Stimulated activated CD8-positive, alpha-beta memory T cell treated with anti-CD3 and anti-CD28 coated beads, Interleukin-7, amount 100 ng/mL, for 24 hours (primary cell): ENCODE results near the gene SAMD4A.

Experiments
- DNase-seq: peaks from one replicate; pipeline ENCODE4 v3.0.0-alpha.2; 2020; ENCODE audit warnings: low read depth

Gene SAMD4A, protein sequence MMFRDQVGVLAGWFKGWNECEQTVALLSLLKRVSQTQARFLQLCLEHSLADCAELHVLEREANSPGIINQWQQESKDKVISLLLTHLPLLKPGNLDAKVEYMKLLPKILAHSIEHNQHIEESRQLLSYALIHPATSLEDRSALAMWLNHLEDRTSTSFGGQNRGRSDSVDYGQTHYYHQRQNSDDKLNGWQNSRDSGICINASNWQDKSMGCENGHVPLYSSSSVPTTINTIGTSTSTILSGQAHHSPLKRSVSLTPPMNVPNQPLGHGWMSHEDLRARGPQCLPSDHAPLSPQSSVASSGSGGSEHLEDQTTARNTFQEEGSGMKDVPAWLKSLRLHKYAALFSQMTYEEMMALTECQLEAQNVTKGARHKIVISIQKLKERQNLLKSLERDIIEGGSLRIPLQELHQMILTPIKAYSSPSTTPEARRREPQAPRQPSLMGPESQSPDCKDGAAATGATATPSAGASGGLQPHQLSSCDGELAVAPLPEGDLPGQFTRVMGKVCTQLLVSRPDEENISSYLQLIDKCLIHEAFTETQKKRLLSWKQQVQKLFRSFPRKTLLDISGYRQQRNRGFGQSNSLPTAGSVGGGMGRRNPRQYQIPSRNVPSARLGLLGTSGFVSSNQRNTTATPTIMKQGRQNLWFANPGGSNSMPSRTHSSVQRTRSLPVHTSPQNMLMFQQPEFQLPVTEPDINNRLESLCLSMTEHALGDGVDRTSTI

DNA sequence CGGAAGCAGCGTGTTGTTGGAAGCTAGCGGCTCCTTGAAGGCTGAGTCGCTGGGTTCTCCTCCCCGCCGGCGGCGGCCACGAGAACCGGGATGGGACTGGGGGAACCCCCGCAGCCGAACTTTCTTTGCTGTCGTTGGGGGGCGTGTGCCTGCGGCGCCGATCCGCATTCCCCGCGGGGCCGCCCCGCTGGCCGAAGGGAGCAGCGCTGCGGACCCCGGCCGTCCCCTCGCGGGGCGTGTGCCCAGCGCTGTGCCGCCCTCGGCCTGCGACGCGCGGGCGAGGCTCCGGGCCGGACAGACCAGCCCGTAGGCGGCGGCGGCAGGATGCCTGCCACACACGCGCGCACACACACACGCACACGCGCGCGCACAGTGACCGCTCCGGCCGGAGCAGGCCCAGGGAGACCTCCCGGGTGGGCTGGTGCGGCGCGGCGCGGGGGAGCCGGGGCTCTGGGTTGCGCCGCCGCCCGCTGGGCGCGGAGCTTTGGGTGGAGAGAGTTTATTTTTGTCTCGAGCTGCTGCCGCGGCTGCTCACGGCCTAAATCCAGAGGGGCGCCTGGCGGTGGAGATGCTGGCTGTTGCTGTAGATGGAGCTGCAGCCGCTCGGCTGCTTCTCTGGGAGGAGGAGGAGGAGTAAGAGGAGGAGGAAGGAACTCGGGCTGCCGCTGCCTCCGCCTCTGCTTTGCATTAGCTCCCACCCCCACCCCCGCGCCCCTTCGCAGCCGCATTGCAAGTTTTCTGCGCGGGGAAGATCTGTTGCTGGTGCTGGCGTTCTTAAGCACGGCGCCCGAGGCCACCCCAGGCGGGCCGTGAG, at the start of gene SAMD4A:
SAMD4A (plus strand) TSS at position 719 of the 814 bp plus-strand sequence. CDS start 789 bp downstream, outside the sequence.
- DNase-seq: no peak

- DNase-seq: no peak
Measured at GRCh38 chr14:54524410-54524809, 42.5 kb upstream of the SAMD4A start.

DNA sequence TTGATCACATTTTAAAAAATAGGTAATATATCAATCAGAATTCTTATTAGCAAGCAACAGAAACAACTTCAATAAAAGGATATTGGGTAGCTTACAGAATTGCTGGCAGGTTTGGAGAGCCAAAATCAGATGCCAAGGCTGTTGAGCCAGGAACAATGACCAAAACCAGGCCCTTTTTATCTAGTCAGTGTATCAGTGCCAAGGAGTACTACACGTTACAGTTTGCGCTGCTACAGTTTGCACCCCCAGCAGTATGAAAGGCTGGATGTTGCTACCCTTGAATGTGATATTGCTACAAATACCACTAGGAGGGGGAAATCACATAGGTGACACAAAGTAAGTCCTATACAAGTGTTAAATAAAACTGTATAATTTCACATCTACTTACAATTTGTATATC, 38.0 kb upstream of the SAMD4A start:
- DNase-seq: no peak

DNA sequence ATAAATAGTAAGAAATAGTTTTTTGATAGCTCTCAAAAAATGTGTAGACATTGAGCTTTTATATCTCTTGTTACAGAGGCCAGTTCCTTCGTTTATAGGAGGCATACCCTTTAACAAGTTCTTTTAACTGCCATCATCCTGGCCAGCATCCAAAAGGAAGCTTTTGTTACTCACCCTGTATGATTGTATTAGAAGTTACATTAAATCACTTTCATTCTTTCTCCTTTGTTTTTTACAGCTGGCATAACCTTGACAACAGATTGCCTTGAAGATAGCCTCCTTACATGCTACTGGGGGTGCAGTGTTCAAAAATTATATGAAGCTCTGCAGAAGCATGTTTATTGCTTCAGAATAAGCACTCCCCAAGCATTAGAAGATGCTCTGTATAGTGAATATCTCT, 37.1 kb upstream of the SAMD4A start:
- DNase-seq: no peak

- DNase-seq: no peak
Measured at GRCh38 chr14:54532111-54533012, 34.6 kb upstream of the SAMD4A start.

DNA sequence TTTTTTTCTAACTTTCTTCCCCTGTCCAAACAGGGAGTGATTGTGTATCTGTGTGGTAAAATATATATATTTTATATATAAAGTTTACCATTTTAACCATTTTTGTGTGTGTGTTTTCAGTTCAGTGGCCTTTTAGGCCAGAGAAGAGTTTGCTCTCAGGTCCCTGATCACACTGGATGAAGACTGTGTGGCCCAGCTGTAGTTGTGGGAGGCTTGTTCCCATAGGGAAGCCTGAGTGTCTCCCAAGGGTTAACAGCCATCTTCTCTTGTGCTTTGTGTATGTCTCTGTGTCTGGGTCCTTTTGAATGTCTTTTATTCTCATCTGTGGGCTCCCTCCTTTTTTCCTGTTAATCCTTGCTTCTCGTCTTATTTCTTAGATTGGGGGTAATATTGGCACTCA, 33.8 kb upstream of the SAMD4A start:
- no peak for DNase-seq

DNA sequence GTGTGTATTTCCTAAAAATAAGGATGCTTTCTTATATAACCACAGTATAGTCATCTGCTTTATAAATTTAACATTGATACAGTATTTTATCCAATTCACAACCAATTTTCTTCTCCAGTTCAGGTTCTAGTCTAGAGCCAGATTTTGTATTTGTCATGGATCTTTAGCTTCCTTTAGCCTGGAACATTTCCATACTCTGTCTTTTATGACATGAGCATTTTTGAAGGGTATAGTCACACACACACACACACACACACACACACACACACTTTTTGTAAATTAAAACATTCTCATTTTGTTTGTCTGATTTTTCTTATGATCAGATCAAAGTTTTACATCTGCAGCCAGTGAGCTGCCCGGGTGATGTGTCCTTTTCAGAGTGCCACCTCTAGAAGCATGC, 31.8 kb upstream of the SAMD4A start:
- DNase-seq: no peak

- no peak for DNase-seq
Measured at GRCh38 chr14:54535646-54536045, 31.3 kb upstream of the SAMD4A start.

DNA sequence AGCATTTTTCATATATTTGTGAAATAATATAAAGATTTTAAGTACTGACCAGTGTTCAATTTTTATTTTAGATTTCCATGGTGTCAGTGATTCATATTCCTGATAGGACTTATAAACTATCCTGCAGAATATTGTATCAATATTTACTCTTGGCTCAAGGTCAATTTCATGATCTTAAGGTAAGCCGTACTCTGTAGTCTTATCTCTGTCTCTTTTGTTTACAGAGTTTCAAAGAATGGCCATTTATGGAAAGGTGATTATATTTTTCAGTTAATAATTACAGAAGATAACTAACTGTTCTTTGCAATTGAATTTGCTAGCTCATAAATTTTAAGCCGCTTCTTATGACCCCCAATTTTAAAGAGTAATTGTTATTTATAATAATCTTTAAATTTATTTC, 29.3 kb upstream of the SAMD4A start:
- DNase-seq: no peak

DNA sequence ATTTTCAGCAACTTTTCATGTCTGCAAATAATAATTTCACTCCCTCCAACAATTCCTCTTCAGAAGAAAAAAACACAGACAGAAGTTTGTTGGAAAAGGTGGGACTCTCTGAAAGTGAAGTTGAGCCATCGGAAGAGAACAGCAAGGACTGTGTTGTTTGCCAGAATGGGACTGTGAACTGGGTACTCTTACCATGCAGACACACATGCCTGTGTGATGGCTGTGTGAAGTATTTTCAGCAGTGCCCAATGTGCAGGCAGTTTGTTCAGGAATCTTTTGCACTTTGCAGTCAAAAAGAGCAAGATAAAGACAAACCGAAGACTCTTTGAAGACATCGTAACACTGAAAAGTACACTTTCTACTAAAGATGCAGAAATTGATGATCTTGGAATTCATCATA, 28.9 kb upstream of the SAMD4A start:
- no peak for DNase-seq

DNA sequence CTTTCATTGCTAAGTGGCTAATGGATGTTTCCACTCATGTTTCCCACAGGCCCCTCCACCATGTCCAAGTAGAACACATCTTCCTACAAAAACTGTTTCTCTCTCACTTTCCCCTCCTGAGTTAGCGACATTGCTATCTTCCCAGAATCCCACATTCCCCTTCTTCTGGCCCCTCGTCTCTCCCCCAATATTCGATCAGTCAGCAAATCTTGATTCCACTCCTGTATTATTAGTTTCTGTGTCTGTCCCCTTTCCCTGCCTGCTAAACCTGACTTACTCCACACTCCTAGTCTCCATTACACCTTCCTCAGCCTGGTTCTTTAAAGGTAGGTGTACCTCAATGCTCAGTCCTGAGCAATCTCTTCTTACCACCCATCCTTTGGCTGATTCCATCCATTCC, 19.3 kb upstream of the SAMD4A start:
- DNase-seq: no peak

GRCh38 chr14:54548491-54548890, 18.4 kb upstream of the SAMD4A start:
- no peak for DNase-seq

DNA sequence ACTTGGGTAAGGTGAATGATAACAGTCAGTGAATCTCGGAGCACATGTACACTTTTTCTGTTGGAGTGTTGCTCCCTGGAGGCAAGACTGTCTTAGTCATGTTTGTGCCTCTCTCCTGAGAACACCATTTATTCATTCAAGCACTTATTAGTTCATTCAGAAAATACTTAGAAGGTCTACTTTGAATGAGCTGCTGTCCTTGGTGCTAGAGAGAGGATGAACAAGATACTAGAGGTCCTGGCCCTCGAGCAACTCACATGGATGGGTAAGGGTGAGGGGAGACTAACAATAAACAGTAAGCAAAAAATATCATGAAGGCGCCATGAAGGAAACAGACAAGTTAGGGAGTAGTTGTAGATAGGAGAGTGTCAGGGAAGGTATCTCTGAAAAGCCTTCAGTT, 17.1 kb upstream of the SAMD4A start:
- no peak for DNase-seq

DNA sequence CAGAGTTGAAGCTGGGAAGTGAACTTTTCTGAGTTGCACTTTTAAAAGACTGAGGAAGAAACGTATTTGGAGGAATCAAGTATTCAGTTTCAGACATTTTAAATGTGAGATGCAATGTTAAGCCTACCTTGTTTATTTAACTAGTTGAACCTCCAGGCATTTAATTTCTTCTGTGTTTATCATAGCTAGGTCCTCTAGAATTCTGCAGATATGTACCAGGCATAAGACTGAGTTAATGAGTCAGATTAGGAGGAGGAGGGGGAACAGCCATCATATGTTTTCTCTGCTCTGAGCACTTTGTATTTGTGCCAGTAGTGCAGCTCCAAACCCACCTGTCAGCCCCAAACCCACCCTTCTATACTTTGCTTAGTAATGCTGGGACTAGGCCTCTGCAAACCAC, 16.4 kb upstream of the SAMD4A start:
- DNase-seq: no peak

DNA sequence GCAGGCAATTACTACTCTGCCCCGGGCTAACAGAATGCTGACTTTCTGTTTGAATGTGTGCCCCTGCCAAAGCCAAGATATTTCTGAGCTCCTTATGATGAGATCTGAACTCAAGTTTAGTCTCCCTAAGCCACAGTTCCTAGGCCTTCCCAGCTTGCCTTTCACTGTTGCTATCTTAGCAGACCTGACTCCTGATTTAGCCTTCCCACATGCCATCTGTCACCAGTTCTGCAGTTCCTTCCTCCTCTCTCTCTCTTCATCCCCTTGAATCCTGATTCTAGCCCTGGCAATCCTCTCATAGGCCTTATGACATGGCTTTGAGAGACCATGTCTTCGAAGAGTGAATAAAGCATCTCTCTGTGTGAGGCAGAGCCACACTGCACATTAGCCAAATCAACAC, 12.5 kb upstream of the SAMD4A start:
- DNase-seq: no peak

DNA sequence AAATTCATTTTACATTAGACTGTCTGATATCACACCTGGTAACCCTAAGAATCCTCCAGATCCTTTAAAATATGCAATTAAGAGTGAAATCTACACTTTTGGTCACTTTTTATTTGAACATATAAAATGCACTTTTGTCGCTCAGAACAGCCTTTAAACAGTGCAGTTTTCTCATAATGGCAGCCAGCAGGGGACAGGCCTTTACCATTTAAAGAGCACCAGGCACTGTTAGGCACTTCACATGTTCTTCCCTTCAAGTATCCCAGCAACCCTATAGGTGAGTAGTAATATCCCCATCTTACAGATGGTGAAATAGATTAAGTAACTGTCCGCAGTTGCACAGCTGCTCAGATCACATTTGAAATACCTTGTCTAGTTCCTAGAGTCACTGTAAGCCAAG, 11.3 kb upstream of the SAMD4A start:
- DNase-seq: no peak

GRCh38 chr14:54556535-54556934, 10.4 kb upstream of the SAMD4A start:
- no peak for DNase-seq

DNA sequence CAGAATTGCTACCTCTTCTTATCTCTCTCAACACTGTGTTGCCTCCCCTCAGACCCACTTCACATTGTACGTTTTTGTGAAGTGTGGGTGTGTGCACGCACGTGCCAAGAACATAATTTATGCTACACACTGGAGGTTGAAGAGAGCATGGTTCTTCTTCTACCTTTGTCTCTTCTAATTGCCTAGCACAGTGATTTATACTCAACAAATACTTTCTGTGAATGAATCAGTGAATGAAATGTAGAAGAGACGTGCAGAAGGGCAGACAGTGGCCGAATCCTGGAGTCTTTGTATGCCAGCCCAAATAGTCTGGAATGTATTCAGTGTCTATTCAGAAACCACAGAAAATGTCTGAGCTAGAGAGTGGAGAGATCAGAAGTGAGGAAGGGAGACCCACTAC, 4.6 kb upstream of the SAMD4A start:
- no peak for DNase-seq

GRCh38 chr14:54564071-54564867, 2.7 kb upstream of the SAMD4A start:
- DNase-seq: no peak

GRCh38 chr14:54564868-54565784, 1.8 kb upstream of the SAMD4A start:
- no peak for DNase-seq
